Mononuclear cell (primary cell): ENCODE results near the gene CLCA1. TPM values are rescaled to one million over a fixed set of nuclear protein-coding genes. Genes with fewer than 3 reads are reported as not detected.

Experiments used
- H3K27me3 ChIP-seq: 2 replicates; pipeline ENCODE4 v1.6.0; 2011; ENCODE audit warnings: low read length, control low read depth; ENCODE audit not compliant: insufficient read depth
- H3K4me1 ChIP-seq: 2 replicates; pipeline ENCODE4 v1.5.1; 2011; ENCODE audit warnings: mild to moderate bottlenecking, low read length, control low read depth; ENCODE audit not compliant: insufficient read depth
- H3K4me3 ChIP-seq: 2 replicates; pipeline ENCODE4 v1.5.1; 2011; ENCODE audit warnings: mild to moderate bottlenecking, low read length, moderate library complexity
- H3K9me3 ChIP-seq: 2 replicates; pipeline ENCODE4 v1.5.1; 2011; ENCODE audit warnings: low read depth, mild to moderate bottlenecking, control low read depth, low read length
- total RNA-seq: library from RNA; depleted of rRNA; stranded (reverse); fragments of >200 nt; gene quantifications from one replicate; pipeline ENCODE4 v1.2.3, GENCODE V29; 2012

The CLCA1 gene
- total RNA-seq, 1 donor: not detected

DNA sequence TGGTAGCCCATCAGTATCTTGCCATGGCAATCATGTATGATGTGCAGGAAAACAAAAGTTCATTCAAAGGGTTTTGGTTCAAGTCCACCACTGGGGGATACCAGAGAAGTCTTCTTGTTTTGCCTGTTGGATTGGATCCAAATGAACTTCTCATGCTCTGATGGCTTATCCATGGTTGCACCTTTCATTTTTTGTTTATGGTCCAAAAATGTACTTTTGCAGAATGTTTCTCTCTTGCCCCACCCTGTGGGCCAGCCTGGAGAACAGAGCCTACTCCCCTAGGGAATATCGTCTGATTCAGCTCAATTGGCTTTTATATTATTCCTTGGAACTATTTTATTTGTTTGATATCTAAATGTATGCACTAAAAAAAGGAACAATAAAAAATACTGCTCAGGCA, 20.1 kb upstream of the CLCA1 start:
- H3K27me3 ChIP-seq: no peaks in the 10 kb centered on the region
- no peaks in the 10 kb centered on the region for H3K9me3 ChIP-seq
- H3K4me1 ChIP-seq: no peaks in the 10 kb centered on the region
- no peak overlapping the region for H3K4me3 ChIP-seq

DNA sequence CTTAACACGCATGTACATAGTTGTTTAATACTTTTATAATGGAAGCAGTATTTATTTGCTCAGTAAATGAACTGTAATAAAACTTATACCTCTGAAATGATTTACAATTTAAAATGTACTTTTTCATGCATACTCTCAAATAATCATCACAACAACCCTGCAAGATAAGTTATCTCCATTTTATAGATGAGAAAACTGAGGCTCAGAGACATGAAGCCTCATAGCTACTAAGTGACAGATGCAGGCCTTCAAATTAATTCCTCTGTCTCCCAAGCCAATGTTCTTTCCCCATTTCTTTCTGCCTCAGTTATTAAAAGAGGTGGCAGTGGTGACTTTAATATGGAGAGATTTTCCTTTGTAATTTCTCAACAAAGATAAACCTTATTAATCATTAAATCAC, 19.6 kb upstream of the CLCA1 start:
- Histone ChIP-seq H3K27me3 (no peaks in the 10 kb centered on the region), H3K4me1 (no peaks in the 10 kb centered on the region)

GRCh38 chr1:86450847-86451246, 17.9 kb upstream of the CLCA1 start:
- H3K4me1 ChIP-seq: no peaks in the 10 kb centered on the region
- H3K4me3 ChIP-seq: no peak overlapping the region
- no peaks in the 10 kb centered on the region for H3K9me3 ChIP-seq
- no peaks in the 10 kb centered on the region for H3K27me3 ChIP-seq

More for the DNA sequence above, 19.6 kb upstream of the CLCA1 start:
- Histone ChIP-seq H3K9me3 (no peaks in the 10 kb centered on the region), H3K4me3 (no peak overlapping the region)

- no peaks in the 10 kb centered on the region for H3K9me3 ChIP-seq
- H3K4me1 ChIP-seq: no peaks in the 10 kb centered on the region
- H3K4me3 ChIP-seq: no peak overlapping the region
- no peaks in the 10 kb centered on the region for H3K27me3 ChIP-seq
Measured at GRCh38 chr1:86453664-86454063, 15.1 kb upstream of the CLCA1 start.

- H3K4me1 ChIP-seq: no peaks in the 10 kb centered on the region
- H3K27me3 ChIP-seq: no peaks in the 10 kb centered on the region
- no peak overlapping the region for H3K4me3 ChIP-seq
Measured at GRCh38 chr1:86455073-86455472, 13.7 kb upstream of the CLCA1 start.

GRCh38 chr1:86460998-86461397, 7.7 kb upstream of the CLCA1 start:
- Histone ChIP-seq H3K27me3 (no peaks in the 10 kb centered on the region), H3K4me1 (peaks cover 8% of the 10 kb centered on the region), H3K9me3 (no peaks in the 10 kb centered on the region), H3K4me3 (no peak overlapping the region)

More at GRCh38 chr1:86455073-86455472, 13.7 kb upstream of the CLCA1 start:
- H3K9me3 ChIP-seq: no peaks in the 10 kb centered on the region

DNA sequence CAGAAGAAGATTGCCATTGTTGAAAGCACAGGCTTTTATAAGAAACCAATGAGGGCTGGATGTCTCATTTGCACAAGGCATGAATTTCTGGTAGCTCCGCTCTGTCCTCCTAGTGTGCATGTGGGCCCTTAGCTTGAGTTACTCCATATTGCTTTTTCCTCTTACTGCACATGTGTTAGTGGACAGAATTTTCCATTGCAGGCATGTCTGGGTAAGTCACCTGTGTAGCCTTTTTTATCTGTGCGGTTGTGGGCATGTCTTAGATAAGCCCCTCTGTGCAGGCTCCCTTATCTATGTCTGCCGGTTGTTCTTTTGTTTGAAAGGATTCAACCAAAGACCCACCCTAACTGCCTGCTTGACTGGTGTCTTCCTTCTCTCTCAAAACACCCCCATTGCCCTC, 7.2 kb upstream of the CLCA1 start:
- Histone ChIP-seq H3K4me3 (no peak overlapping the region), H3K4me1 (peaks cover 8% of the 10 kb centered on the region), H3K9me3 (no peaks in the 10 kb centered on the region), H3K27me3 (no peaks in the 10 kb centered on the region)

- H3K9me3 ChIP-seq: no peaks in the 10 kb centered on the region
- no peaks in the 10 kb centered on the region for H3K27me3 ChIP-seq
- no peak overlapping the region for H3K4me3 ChIP-seq
- H3K4me1 ChIP-seq: peaks cover 8% of the 10 kb centered on the region
Measured at GRCh38 chr1:86464819-86465218, 3.9 kb upstream of the CLCA1 start.

- H3K4me3 ChIP-seq: no peak overlapping the region
- H3K4me1 ChIP-seq: peaks cover 3% of the 10 kb centered on the region
- no peaks in the 10 kb centered on the region for H3K9me3 ChIP-seq
- H3K27me3 ChIP-seq: no peaks in the 10 kb centered on the region
Measured at GRCh38 chr1:86466109-86466844, 2.5 kb upstream of the CLCA1 start.

DNA sequence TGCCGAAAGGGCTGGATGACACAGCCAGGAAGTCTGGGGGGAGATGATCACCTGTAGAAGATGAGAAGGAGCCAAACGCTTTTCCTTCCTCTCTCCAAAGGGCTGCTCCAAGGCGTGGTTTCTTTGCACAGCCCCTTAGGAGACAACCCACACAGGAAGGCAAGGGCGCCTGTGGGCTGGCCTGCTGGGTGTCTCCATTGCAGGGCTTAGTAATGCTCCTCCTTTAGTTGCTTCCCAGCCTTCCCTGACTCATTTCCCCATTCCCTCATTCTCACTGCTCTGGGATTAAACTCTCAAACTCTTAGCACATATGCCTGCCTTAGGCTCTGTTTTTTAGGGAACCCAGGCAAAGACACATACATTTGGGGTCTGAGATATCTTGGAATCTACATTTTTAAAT, 1.7 kb upstream of the CLCA1 start:
- Histone ChIP-seq H3K27me3 (no peaks in the 10 kb centered on the region), H3K4me1 (no peaks in the 10 kb centered on the region), H3K4me3 (no peak overlapping the region), H3K9me3 (no peaks in the 10 kb centered on the region)

DNA sequence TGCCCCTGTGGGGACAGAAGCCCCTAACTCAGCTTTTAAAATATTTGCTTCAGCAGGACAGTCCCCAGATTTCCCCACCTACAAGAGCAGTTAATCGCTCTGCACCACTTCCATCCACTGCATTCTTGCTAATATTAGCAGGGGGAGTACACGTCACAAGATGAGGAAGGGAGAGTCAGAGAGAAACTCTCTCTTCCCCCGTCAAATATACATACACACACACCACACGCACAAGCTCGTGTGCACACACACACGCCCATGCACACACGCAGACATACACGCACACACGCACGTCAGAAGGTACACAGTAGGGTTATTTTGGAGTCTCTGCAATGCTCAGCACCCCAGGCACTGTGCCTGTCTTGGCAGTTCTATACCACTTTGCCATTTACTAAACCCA, 2.1 kb downstream of the CLCA1 start:
- no peaks in the 10 kb centered on the region for H3K27me3 ChIP-seq
- H3K9me3 ChIP-seq: no peaks in the 10 kb centered on the region
- no peaks in the 10 kb centered on the region for H3K4me1 ChIP-seq
- H3K4me3 ChIP-seq: no peak overlapping the region

DNA sequence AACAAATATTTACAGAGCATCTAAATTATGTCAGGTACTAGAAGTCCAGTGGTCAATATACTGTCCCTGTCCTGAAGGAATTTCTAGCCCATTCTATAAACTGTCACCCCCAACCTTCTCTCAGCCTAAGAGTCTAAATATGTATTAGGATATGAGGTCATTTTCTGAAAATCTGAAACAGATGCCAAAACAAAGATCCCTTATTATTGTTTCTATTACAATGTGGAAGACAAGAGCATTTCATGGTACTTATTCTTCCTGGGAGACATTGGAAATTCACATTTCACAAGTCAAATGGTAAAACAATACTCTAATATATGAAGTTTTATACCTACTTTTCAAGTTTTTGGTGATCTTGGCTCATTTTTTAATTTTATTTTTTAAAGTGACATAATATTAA, 2.6 kb downstream of the CLCA1 start:
- Histone ChIP-seq H3K4me1 (no peaks in the 10 kb centered on the region), H3K27me3 (no peaks in the 10 kb centered on the region), H3K9me3 (no peaks in the 10 kb centered on the region), H3K4me3 (no peak overlapping the region)

DNA sequence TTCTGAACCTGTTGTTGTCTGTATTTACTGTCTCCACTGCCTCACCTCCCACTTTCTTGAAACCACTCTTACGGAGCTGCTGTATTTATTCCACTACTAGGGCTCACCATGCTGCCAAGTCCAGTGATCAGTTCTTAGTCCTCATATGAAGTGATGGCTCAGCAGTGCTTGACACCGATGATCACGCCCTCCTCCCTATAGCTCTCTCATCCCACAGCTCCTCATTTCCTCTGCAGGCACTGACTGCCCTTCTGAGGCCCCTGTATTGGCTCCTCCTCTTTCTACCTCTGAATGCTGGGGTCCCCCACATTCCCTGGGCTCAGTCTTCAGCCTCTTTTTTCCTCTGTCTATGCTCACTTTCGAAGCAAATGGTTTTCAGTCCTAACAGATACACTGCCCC, 3.4 kb downstream of the CLCA1 start:
- no peaks in the 10 kb centered on the region for H3K9me3 ChIP-seq

GRCh38 chr1:86472767-86473166, 4.0 kb downstream of the CLCA1 start:
- Histone ChIP-seq H3K4me1 (no peaks in the 10 kb centered on the region), H3K4me3 (no peak overlapping the region), H3K27me3 (no peaks in the 10 kb centered on the region), H3K9me3 (no peaks in the 10 kb centered on the region)

More for the DNA sequence above, 3.4 kb downstream of the CLCA1 start:
- no peak overlapping the region for H3K4me3 ChIP-seq
- H3K4me1 ChIP-seq: no peaks in the 10 kb centered on the region
- H3K27me3 ChIP-seq: no peaks in the 10 kb centered on the region

- Histone ChIP-seq H3K27me3 (no peaks in the 10 kb centered on the region), H3K4me3 (no peak overlapping the region), H3K4me1 (no peaks in the 10 kb centered on the region), H3K9me3 (no peaks in the 10 kb centered on the region)
Measured at GRCh38 chr1:86477256-86477655, 8.5 kb downstream of the CLCA1 start.

- Histone ChIP-seq H3K9me3 (no peaks in the 10 kb centered on the region), H3K4me3 (no peak overlapping the region), H3K27me3 (no peaks in the 10 kb centered on the region), H3K4me1 (no peaks in the 10 kb centered on the region)
Measured at GRCh38 chr1:86477682-86478081, 9.0 kb downstream of the CLCA1 start.
